OCI-LY1 (cell line): ENCODE results near the gene PHKG2.
A peak's percentile ranks its signal among the peaks of the same experiment; 100 is the strongest.

Source experiments
- H2AFZ ChIP-seq: fragments of 200-600 bp; sonication (generic), shearing (Covaris generic); 2 replicates; pipeline ENCODE4 v1.6.0; 2014; ENCODE audit warnings: antibody characterized with exemption, mild to moderate bottlenecking, low read length
- H3F3A ChIP-seq: fragments of 200-600 bp; sonication (generic), shearing (Covaris generic); 2 replicates; pipeline ENCODE4 v1.6.0; 2014; ENCODE audit warnings: mild to moderate bottlenecking, antibody characterized with exemption, low read length, moderate library complexity; ENCODE audit not compliant: insufficient read depth
- H3K27ac ChIP-seq: fragments of 200-600 bp; sonication (generic); 2 replicates; pipeline ENCODE4 v1.5.1; 2014; ENCODE audit warnings: low read length, mixed run types, mild to moderate bottlenecking, low read depth; ENCODE audit not compliant: poor library complexity, severe bottlenecking
- H3K27me3 ChIP-seq: fragments of 200-600 bp; sonication (generic); 2 replicates; pipeline ENCODE4 v1.6.0; 2014; ENCODE audit warnings: antibody characterized with exemption, mild to moderate bottlenecking, low read length, moderate library complexity; ENCODE audit not compliant: insufficient read depth
- H3K36me3 ChIP-seq: fragments of 200-600 bp; sonication (generic); 2 replicates; pipeline ENCODE4 v1.6.1; 2014; ENCODE audit warnings: mild to moderate bottlenecking, antibody characterized with exemption, low read length, moderate library complexity, mixed read lengths; ENCODE audit not compliant: insufficient read depth
- H3K4me1 ChIP-seq: fragments of 200-600 bp; sonication (generic); 2 replicates; pipeline ENCODE4 v1.5.1; 2014; ENCODE audit warnings: mild to moderate bottlenecking, low read length, moderate library complexity; ENCODE audit not compliant: insufficient read depth, severe bottlenecking
- H3K4me2 ChIP-seq: fragments of 200-600 bp; sonication (generic), shearing (Covaris generic); 2 replicates; pipeline ENCODE4 v1.6.1; 2014; ENCODE audit warnings: low read length
- H3K4me3 ChIP-seq: fragments of 200-600 bp; sonication (generic); 2 replicates; pipeline ENCODE4 v1.5.1; 2014; ENCODE audit warnings: low read length, low read depth, mild to moderate bottlenecking, mixed read lengths; ENCODE audit not compliant: poor library complexity, severe bottlenecking
- H3K79me2 ChIP-seq: fragments of 200-600 bp; shearing (Covaris generic); 2 replicates; pipeline ENCODE4 v1.6.1; 2016; ENCODE audit warnings: mixed run types, low read length, mixed read lengths; ENCODE audit not compliant: insufficient read depth
- H3K9ac ChIP-seq: fragments of 200-600 bp; sonication (generic), shearing (Covaris generic); 2 replicates; pipeline ENCODE4 v1.6.1; 2014; ENCODE audit warnings: mild to moderate bottlenecking, low read length, mixed read lengths
- H3K9me2 ChIP-seq: fragments of 200-600 bp; sonication (generic), shearing (Covaris generic); 2 replicates; pipeline ENCODE4 v1.6.1; 2014; ENCODE audit warnings: low read depth, mild to moderate bottlenecking, low read length, mixed read lengths
- H3K9me3 ChIP-seq: fragments of 200-600 bp; shearing (Covaris generic); 2 replicates; pipeline ENCODE4 v1.6.1; 2014; ENCODE audit warnings: low read length, mixed read lengths
- H4K20me1 ChIP-seq: fragments of 200-600 bp; sonication (generic), shearing (Covaris generic); 2 replicates; pipeline ENCODE4 v1.6.0; 2016; ENCODE audit warnings: mild to moderate bottlenecking, low read length; ENCODE audit not compliant: insufficient read depth
- CTCF ChIP-seq: fragments of 200-600 bp; sonication (generic), shearing (Covaris generic); IDR thresholded peaks from 2 replicates; pipeline ENCODE4 v1.5.1; 2017; ENCODE audit warnings: mild to moderate bottlenecking, antibody characterized with exemption, low read length, moderate library complexity, mixed read lengths
- EZH2 ChIP-seq: fragments of 200-600 bp; sonication (generic), shearing (Covaris generic); IDR thresholded peaks from 2 replicates; pipeline ENCODE4 v1.8.0; 2017; ENCODE audit warnings: borderline replicate concordance, mixed run types, mild to moderate bottlenecking, antibody characterized with exemption, low read length, moderate library complexity, mixed read lengths

Gene PHKG2

GRCh38 chr16:30774367-30775130 lies 26.3 kb downstream of the PHKG2 start:
- no peaks in the 10 kb centered on the region for H3K9me2 ChIP-seq
- peak overlapping the region; percentile 37; the same call in 1 of the 2 replicates for H3K4me2 ChIP-seq
- no peaks in the 10 kb centered on the region for H3K4me1 ChIP-seq
- no peaks in the 10 kb centered on the region for H4K20me1 ChIP-seq
- H3K9ac ChIP-seq, result no peak overlapping the region
- H3K27me3 ChIP-seq, result no peaks in the 10 kb centered on the region
- no peaks in the 10 kb centered on the region for H3F3A ChIP-seq
- peaks cover 53% of the 10 kb centered on the region for H3K36me3 ChIP-seq
- no peaks in the 10 kb centered on the region for H3K79me2 ChIP-seq
- H3K27ac ChIP-seq, result no peak overlapping the region
- TF ChIP-seq CTCF, result no peak
- no peak for TF ChIP-seq EZH2
- peak overlapping the region; percentile 52 for H3K4me3 ChIP-seq
- no peak overlapping the region for H2AFZ ChIP-seq
- H3K9me3 ChIP-seq, result no peaks in the 10 kb centered on the region

GRCh38 chr16:30775131-30775391 lies 26.8 kb downstream of the PHKG2 start:
- H3K27me3 ChIP-seq, result no peaks in the 10 kb centered on the region
- H3K9me2 ChIP-seq, result no peaks in the 10 kb centered on the region
- H3F3A ChIP-seq, result no peaks in the 10 kb centered on the region
- H3K4me1 ChIP-seq, result no peaks in the 10 kb centered on the region
- no peaks in the 10 kb centered on the region for H3K9me3 ChIP-seq
- no peak overlapping the region for H2AFZ ChIP-seq
- TF ChIP-seq EZH2 (no peak), CTCF (no peak)
- no peak overlapping the region for H3K27ac ChIP-seq
- H3K9ac ChIP-seq, result no peak overlapping the region; the same call in 1 of the 2 replicates
- peak overlapping the region; percentile 52 for H3K4me3 ChIP-seq
- H4K20me1 ChIP-seq, result no peaks in the 10 kb centered on the region
- no peaks in the 10 kb centered on the region for H3K79me2 ChIP-seq
- peak overlapping the region; percentile 37 for H3K4me2 ChIP-seq
- peaks cover 50% of the 10 kb centered on the region for H3K36me3 ChIP-seq

- no peak overlapping the region for H2AFZ ChIP-seq
- H3K4me3 ChIP-seq, result peak overlapping the region; percentile 52
- H3K27ac ChIP-seq, result no peak overlapping the region
- no peaks in the 10 kb centered on the region for H4K20me1 ChIP-seq
- no peaks in the 10 kb centered on the region for H3K27me3 ChIP-seq
- H3K36me3 ChIP-seq, result peaks cover 45% of the 10 kb centered on the region
- TF ChIP-seq CTCF (no peak), EZH2 (no peak)
- H3K79me2 ChIP-seq, result no peaks in the 10 kb centered on the region
- H3K9me2 ChIP-seq, result no peaks in the 10 kb centered on the region
- peak overlapping the region; percentile 37 for H3K4me2 ChIP-seq
- no peaks in the 10 kb centered on the region for H3K4me1 ChIP-seq
- H3K9ac ChIP-seq, result peak overlapping the region; percentile 11; the same call in 1 of the 2 replicates
- no peaks in the 10 kb centered on the region for H3F3A ChIP-seq
- no peaks in the 10 kb centered on the region for H3K9me3 ChIP-seq
These were observed 27.4 kb downstream of the PHKG2 start for GRCh38 chr16:30775392-30776188.
